B cell (primary cell): ENCODE measurements around the gene PLEKHO1.

Experiments
- CTCF ChIP-seq: fragments of 200-600 bp; IDR thresholded peaks from one replicate; pipeline ENCODE4 v1.8.0; 2022; ENCODE audit warnings: antibody characterized with exemption, mild to moderate bottlenecking
- EZH2 ChIP-seq: IDR thresholded peaks from 2 replicates; pipeline ENCODE4 v1.6.1; 2012; ENCODE audit warnings: borderline replicate concordance, low read depth, mild to moderate bottlenecking, moderate library complexity, low read length; ENCODE audit not compliant: insufficient read depth, poor library complexity, severe bottlenecking

DNA sequence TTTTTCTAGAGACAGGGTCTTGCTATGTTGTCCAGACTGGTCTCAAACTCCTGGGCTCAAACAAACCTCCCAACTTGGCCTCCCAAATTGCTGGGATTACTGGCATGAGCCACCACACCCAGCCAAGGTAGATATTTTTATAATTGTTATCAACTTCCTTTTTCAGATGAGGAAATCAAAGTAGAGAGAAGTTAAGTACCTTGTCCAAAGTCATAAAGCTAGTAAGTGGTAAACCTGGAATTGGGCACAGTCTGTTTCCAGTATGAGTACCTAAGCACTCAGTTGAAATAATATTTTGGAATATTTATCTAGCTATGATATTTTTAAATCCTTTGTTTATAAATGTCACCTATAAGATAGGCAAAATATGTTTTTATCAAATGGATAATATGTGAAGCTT is 22.3 kb upstream of the PLEKHO1 start:
- TF ChIP-seq CTCF: no peak
- no peak for TF ChIP-seq EZH2
